ENCODE measurements around the gene TGFA. TPM values are rescaled to one million over a fixed set of nuclear protein-coding genes. Genes with fewer than 3 reads are reported as not detected.

Gene TGFA
- total RNA-seq, 1 experiment from 2014 or later = 0.64 TPM

DNA sequence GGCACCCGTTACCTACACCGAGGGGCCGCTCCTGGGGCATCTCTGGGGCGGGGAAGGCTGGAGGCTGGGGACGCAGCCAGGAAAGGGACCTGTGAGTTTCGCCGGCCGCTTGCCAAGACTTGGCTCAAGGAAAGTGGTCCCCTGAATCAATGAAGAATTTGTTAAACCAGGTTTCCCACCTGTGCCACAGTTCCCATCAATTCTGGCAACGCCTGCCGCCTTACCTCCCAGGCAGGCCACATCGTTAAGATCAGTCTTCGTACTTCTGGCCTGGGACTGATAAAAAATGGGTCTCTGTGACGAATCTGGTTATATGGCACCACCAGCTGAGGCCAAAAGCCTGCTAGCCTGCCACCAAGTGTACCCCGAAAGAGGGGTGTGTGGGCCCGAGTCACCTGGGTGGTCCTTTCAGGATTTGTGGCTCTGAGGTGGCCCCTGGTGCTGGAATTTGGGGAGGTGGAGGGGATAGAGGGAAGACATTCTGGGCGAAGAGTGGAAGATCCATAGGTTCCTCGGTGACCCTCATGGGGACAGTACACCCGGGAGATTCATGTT, 789 bp upstream of the TGFA start:
- DNase-seq (ENCODE audit: extremely low read depth, low read depth) = no peak

DNA sequence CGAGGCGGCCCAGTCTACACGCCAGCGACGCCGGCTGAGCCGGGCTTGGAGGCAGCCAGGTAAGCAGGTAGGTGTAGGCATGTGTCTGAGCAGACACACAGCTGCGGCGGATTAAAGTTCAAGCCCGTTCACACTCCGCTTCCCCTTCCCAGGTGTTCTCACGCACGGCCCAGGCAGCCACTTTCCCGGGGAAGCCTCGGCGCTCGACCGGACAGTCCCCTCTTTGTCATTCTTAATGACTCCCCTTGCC, 367 bp downstream of the TGFA start:
- DNase-seq (ENCODE audit: extremely low read depth, low read depth) = no peak

DNA sequence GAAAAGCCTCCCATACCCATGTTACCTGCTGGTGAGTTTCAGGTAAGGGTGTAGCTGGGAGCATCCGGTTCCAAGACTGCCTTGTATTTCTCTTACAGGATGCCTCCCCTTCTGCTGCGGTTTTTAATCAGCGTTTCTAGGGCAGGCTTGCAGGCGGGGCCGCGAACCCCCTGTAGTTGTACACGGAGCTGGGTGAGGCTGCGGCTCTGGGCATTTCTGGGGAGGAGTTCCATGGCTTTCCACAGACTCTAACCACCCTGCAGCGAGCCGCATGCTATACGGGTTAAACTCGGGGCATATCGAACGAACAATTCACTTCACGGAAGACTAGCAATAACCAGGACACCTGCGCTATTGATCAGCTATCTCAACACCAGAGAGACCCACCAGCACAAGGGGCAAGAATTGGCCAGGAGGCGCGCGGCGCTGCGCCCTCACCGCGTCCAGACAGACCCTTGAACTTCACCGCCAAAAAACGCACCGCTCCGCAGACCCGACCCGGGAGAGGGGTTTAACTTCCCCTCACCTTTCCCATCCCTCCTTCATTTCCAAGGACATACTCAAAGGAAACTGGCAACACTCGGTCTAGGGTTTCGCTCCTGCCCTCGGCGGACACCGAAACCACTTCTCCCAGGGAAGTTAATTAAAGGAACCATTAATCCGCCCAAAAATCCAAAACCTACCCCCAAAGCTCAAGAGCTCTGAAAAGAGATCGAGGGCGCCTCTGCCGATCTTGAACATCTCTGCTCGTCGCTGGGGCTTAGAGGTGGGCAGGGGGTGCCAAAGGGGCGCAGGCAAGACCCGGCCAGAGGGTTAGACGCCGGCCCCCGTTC, 909 bp downstream of the TGFA start:
- no peak for DNase-seq (ENCODE audit: extremely low read depth, low read depth)

DNA sequence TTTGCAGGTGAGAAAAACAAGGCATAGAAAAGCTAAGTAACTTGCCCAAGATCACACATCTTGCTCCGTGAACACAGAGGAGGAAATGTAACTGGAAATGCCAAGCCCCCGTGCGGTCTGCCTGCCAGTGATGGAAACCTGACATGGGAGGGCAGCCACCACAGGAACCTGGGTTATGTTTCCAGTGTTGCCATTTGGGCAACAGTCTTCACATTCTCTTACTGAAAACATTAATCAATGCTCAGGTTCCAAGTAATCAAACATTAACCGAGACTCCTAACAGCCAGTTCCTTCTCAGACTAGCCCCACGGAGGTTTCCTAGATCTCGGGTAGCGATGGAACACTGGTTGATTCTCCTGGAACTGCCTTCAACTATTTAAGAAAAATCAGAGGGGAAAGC, 2.5 kb downstream of the TGFA start:
- no peak for DNase-seq (ENCODE audit: extremely low read depth, low read depth)

DNA sequence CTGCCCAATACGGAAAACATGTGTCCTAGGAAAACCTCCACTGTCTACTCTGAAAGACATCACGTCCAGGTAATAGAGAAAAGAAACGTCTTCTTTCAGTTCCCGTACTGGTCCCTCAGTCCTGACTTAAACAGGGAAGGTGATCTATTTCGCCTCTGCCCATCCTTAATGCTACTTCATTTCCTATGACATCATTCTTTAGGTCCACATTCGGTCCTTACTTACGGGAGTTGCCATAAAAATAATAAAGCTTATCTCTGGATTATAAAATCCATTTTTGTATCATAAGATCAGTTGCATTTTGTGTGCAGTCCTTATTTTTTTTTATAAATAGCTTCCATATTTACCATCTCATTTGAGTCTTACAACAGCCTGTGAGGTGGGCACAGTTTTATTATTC, 3.7 kb downstream of the TGFA start:
- no peak for DNase-seq (ENCODE audit: extremely low read depth, low read depth)

DNA sequence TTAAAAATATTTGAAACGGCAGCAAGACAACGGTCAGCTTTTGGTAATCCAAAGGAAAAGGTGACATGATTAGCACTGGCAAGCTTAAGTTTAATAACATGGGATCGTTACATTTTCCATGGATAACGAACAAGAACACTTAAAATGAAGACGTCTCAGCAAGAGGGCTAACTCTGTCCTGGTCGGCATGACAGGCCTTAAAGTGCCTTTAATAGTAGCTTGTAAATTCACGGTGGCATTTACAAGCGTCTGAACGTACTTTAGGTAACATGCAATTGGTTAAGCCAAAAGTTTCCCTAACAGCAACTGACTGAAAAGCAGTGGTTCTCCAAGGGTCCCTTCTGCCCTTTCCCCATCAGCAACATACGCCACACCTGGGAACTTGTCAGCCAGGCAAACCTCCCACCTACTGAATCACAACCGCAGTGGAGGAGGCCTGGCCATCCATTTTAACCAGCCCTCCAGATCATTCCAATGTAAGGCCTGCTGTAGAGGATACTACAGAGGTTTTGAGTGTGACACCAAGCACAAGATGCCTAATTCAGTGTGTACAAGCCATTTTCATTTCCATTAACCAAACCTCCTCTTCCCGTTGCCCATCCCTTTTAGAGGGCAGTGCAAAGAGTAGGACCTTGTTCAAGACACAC, 4.4 kb downstream of the TGFA start:
- no peak for DNase-seq (ENCODE audit: extremely low read depth, low read depth)

DNA sequence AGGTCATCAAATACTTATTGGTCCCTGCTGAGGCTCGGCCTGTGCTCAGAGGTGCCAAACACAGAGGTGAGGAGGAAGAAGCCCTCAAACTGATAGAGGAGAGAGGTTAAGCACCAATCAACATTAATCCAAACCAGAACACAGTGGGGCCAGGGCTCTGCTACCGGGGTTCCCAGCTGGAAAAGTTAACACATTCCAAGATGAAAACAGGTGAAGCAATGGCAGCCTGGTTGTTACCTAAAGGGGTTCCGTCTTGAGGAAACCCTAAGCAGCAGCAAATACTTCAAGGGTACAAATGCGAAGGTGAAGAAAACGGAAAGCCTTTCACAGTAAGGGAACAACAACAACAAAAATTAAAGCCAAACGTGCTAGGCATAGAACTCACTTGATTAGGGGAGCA, 5.4 kb downstream of the TGFA start:
- no peak for DNase-seq (ENCODE audit: extremely low read depth, low read depth)

DNA sequence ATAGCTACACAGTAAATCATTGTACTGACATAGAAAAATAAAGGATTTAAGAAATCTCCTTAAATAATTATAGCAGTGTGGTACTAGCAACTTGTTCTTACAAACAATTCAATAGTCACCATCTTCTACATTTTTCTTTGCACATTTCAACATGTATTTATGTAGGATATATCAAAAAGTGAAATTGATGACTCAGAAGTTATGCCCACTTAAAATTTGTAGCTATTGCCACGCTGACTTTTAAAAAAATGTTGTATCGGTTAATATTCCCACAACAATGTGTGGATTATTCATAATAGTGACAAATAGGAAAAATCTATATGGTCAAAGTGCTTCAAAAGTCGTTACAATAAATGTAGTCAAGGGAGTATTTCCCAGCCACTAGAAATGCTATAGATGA, 6.7 kb downstream of the TGFA start:
- DNase-seq (ENCODE audit: extremely low read depth, low read depth) = no peak

DNA sequence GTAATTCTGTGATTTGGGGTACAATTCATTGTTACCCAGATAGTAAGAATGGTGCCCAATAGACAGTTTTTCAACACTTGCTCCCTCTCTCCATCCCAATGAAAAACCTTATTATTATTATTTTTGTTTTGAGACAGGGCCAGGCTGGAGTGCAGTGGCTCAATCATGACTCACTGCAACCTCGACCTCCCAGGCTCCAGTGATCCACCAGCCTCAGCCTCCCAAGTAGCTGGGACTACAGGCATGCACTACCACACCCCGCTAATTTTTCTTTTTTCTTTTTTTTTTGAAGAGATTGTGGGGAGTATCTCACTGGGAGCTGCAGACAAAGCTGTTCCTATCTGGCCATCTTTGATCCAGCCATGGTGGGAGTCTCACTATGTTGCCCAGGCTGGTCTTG, 7.2 kb downstream of the TGFA start:
- DNase-seq (ENCODE audit: extremely low read depth, low read depth) = no peak

DNA sequence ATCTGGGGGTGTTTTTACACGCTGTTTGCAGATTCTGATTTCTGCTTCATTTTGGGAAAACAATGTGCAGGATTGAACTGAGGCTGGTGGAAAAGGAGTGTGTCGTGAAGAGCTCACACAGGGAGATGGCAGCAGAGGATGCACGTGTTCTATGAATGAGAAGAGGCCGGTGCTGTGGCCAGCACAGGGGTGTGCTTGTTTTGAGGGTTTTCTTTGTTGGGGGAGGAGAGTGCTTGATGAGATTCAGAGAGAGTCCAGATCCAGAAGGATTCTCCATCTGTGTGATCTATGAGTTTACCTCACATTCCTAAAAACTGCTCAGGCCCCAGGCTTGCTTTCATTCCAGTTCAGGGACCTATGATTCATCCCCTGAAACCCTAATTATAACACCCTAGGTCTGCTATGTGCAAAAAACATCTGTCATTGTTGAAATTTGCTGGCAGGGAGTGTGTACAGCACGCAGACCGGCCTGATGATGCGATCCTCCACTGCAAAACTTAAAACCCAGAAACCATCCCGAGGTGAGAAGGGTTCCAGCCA, 12.1 kb downstream of the TGFA start:
- no peak for DNase-seq (ENCODE audit: extremely low read depth, low read depth)

DNA sequence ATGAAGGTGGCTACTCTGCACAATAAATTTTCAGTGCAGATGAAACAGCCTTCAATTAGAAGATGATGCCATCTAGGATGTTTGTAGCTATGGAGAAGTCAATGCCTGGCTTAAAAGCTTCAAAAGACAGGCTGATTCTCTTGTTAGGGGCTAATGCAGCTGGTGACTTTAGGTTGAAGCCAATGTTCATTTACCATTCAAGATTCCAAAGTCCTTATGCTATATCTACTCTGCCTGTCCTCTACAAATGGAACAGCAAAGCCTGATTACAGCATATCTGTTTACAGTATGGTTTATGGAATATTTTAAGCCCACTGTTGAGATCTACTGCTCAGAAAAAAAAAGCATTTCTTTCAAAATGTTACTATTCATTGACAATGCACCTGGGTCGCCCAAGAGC, 15.8 kb downstream of the TGFA start:
- DNase-seq (ENCODE audit: extremely low read depth, low read depth) = no peak

DNA sequence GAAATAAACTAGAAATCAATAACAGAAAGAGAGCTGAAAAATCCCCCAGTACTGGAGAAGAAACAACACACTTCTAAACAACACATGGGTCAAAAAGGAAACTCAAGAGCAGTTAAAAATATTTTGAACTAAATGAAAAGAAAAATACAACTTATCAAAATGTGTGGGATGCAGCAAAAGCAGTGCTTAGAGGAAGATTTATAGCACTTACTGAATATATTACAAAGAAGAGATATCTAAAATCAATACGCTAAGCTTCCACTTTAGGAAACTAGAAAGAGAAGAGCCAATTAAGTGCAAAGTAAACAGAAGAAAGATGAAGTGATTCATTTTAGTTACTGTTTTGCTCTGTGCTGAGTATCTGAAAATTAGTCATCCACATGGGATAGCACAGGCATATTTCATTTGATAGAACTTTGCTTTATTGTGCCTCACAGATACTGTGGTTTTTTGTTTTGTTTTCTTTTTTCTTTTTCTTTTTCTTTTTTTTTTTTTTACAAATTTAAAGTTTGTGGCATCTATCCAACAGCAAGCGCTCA, 17.0 kb downstream of the TGFA start:
- DNase-seq (ENCODE audit: extremely low read depth, low read depth) = no peak

DNA sequence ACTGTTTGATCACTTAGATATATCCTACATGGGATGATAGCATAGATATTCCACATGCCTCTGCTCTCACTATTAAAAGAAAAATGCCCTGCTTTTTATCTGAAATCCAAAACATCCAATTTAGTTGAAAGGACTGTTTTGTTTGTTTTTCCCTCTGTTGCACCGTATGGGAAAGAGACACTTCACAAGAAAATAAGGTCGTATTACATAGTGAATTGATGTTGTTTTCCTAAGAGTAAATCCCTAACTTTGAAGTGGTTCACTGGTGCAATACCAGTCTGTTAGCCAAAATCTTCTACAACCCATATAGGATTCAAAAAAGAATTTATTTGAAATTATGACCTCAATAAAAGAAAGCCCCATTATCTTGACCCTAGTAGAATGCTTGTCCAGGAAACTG, 18.1 kb downstream of the TGFA start:
- no peak for DNase-seq (ENCODE audit: extremely low read depth, low read depth)

DNA sequence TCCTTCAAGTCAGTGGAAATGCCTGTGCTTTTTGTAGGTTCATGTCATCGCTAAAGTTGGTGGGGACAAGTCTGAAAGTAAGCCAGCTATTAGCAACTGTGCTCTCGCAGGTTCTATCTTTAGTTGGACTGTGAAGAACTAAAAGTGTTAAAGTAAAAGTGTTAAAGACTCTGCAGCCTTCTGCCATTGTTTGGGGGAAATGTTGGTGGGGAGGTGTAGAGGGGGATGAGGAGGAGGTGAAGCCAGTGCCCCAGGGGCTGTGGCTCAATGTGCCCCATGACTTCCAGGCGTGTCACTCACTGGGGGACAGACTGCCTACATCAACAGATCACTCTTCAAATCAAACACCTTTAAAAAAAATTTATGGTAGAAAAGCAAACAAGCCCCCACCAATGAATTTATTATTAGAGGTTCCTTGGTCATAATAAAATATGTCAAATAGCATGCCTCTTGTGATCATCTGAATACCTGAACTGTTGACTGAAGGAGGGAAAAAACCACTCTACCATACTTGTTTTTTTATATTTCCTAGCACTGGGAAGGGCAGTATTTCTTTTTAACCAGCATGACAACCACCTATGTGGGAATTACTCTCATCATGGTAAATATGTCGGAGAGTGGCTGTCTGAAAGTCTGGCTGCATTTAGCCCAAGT, 19.3 kb downstream of the TGFA start:
- no peak for DNase-seq (ENCODE audit: extremely low read depth, low read depth)

DNA sequence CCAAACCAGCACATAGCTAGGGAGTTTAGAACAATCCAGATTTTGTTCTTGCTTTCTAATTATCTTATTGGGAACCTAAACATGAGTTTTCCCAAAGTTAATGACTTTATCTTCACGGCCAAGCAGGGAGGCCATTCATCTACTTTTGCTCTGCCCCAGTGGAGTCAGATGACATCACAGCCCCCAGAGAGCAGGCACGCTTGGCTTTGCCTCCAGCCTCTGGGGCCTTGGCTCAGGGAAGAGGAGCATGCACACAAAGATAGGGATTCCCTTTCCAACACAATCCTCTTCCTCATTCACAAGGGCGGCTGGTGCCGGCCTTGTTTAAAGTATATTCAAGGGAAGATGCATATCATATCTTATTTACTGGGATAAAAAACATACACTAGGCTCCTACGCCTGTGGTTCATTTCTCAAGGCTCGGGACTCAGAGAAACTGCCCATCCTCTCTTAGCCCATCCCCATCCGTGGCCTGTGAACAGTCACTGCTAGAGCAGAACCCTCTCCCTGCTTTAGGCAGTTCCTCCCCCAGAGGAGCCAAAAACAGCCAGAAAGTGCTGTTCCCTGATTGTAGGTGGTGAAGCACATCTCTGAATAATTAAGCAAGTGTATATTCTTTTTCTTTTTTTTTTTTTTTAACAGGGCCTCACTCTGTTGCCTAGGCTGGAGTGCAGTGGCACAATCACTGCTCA, 21.2 kb downstream of the TGFA start:
- no peak for DNase-seq (ENCODE audit: extremely low read depth, low read depth)

DNA sequence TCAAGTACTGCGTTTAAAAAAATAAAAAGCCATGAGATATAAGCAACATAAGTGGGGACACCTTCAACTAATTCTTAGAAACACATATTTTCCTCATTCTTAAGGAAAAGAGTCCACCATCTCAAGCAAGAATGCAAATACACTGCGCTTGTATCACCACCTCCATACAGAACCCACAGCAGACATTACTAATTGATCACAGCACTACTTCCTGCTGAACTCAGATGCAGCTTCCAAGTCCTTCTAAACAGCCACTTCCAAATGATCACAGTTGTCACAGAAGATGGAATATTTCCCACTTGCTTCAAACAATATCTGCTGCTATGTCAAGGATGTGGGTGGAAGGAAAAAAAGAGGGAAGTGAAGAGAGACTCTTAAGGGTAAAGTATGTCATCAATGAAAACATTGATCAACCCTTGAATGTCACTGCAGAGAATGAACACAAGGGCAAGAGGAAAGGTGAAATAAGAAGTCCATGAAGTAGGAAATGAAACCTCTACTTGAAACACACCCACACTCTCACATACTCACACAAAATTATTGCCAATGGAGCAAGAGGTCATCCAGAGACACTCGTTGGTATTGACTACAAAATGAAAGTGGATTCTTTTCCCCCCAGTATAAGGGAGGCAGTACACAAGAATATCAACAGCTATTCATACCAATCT, 22.1 kb downstream of the TGFA start:
- no peak for DNase-seq (ENCODE audit: extremely low read depth, low read depth)

DNA sequence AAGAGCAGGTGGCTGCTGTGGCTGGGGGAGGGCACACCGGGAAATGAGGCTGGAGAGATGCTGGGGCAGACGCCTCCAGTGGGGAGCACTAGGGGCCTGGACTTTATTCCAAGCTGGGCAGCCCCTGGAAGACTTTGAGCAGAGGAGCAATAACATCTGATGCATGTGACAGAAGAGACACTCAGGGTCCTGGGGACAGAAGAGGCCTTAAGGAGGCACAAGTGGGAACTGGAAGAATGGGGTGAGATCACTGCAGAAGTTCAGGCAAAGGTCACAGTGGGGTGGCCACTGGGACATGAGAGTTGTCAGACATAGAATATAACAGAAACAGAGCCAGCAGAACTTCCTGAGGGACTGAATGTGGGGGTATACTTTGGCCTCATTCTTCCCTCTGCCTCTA, 24.0 kb downstream of the TGFA start:
- DNase-seq (ENCODE audit: extremely low read depth, low read depth) = no peak

DNA sequence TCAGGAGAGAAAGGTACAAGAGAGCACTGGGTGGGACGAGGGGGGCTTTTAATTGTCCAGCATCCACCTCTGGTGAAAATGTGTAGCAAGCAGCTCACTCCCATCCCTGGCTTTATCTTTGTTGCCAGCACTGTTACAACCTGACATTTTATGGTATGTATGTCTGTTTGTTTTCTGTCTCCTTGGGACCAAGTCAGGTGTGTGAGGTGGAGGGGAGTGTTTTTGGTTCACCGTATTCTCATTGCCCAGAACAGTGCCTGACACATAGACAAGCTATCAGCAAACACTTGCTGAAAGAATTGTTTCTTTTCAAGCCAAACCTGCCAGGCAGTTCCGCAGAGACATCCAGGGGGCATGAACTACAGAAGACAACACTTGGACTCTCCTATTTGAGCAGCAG, 24.7 kb downstream of the TGFA start:
- DNase-seq (ENCODE audit: extremely low read depth, low read depth) = no peak

DNA sequence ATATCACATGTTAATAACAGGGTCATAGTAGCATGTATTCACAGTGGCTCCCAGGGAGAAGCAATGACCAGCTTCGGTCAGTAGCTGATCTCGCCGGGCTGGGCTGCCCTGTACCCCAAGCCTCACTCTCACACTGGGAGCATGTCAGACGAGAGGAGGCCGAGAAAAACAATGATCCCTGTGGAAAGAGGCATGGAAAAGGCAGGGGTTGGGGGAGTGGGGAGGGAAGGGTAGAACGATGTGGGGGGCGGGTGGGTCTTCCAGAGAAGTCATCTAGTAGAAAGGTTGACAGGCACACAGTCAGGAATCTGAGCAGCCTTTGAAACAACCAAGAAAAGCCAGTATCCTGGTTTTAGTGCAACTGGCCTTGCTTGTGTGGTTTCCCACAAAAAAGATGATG, 25.4 kb downstream of the TGFA start:
- DNase-seq (ENCODE audit: extremely low read depth, low read depth) = no peak

DNA sequence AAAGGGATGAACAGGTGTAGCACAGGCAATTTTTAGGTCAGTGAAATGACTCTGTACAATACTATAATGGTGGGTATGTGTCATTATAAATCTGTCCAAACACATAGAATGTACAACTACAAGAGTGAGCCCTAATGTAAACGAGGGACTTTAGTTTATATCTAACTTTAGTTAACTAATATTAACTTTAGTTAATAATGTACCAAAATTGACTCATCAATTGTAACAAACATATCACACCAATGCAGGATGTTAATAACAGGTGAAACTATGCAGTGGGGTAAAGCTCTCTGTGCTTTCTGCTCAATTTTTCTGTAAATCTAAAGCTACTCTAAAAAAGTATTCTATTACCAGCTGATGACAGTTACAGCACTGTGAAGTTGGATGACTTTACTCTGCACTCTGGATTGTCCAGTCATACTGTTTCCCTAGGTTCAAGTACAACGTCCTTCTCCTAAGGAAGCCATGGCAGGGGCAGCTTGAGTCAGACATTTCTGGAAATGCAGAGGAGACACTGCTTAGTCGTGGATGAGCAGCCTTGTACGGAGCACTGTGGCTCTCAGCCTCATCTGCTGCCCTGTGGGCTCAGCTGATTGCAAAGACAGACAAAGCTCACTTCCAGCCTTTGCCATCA, 26.1 kb downstream of the TGFA start:
- DNase-seq (ENCODE audit: extremely low read depth, low read depth) = no peak
